ENCODE data around the gene KCNA2. TPM values are rescaled to one million over a fixed set of nuclear protein-coding genes. Genes with fewer than 3 reads are reported as not detected.

The KCNA2 gene
- total and polyA plus RNA-seq, 2 of the 4 experiments (the other 2 are of a cell fraction) = not detected

GRCh38 chr1:110608247-110608646 is 2.1 kb upstream of the KCNA2 start:
- Histone ChIP-seq H4K8ac (ENCODE audit: low read depth in 2 of 2, low read length in 2 of 2) (no peak overlapping the region), H2AFZ (replicated peaks; ENCODE audit: low read length, poor library complexity) (no peak overlapping the region), H2BK15ac (ENCODE audit: low read depth, low read length) (no peak overlapping the region), H4K20me1 (ENCODE audit: insufficient read depth, low read length) (no peaks in the 10 kb centered on the region; the same call in 1 of the 2 replicates), H2BK5ac (ENCODE audit: low read depth, low read length, poor library complexity, severe bottlenecking) (no peak overlapping the region), H3K9me3 (ENCODE audit: control insufficient read depth, insufficient read depth, low read length) (no peaks in the 10 kb centered on the region), H3K79me1 (ENCODE audit: low read depth in 1 of 2, low read length in 2 of 2) (no peaks in the 10 kb centered on the region), H3K27ac (ENCODE audit: insufficient read depth, low read length) (no peak overlapping the region), H4K91ac (ENCODE audit: insufficient read depth, low read depth, low read length) (no peak overlapping the region), H3K14ac (replicated peaks; ENCODE audit: low read depth, low read length) (no peak overlapping the region), H3K4ac (ENCODE audit: low read depth, low read length) (no peak overlapping the region), H3K4me3 (ENCODE audit: insufficient read depth, low read depth, low read length) (no peak overlapping the region), H3K36me3 (ENCODE audit: control insufficient read depth, insufficient read depth, low read length) (no peaks in the 10 kb centered on the region), H2AK9ac (replicated peaks; ENCODE audit: low read depth, low read length, poor library complexity) (no peak overlapping the region), H3K4me1 (ENCODE audit: control insufficient read depth, insufficient read depth, low read length) (no peaks in the 10 kb centered on the region; the same call in 1 of the 2 replicates), H2BK120ac (ENCODE audit: low read depth, low read length) (no peak overlapping the region), H2BK20ac (ENCODE audit: low read depth, low read length) (no peak overlapping the region), H3K23ac (ENCODE audit: low read depth, low read length) (no peak overlapping the region), H3K9me1 (ENCODE audit: insufficient read depth, low read length) (no peaks in the 10 kb centered on the region), H3K18ac (ENCODE audit: low read depth, low read length) (no peak overlapping the region), H3K9ac (ENCODE audit: low read depth, low read length) (no peak overlapping the region), H3K4me2 (ENCODE audit: low read depth, low read length) (no peak overlapping the region), H2AK5ac (ENCODE audit: low read depth, low read length) (no peak overlapping the region), H3K27me3 (ENCODE audit: control insufficient read depth, insufficient read depth, low read length) (peaks cover 74% of the 10 kb centered on the region), H3K56ac (ENCODE audit: extremely low read depth, insufficient read depth, low read length) (no peak overlapping the region), H4K5ac (ENCODE audit: low read depth, low read length) (no peak overlapping the region)
- no peak for DNase-seq
- dilution Hi-C loops (cut with HindIII; ENCODE audit: low sequenced_read_pairs, unreplicated experiment) = no loop called here
- CTCF ChIA-PET = no interaction called here
- in situ Hi-C loops (cut with MboI; ENCODE audit: low sequenced_read_pairs) = no loop called here
- no TSS peak for BruUV-seq (replicated peaks)
- TF ChIP-seq MAZ (IDR thresholded peaks at IDR 0.05; ENCODE audit: borderline replicate concordance, low read depth, low read length) (no peak), RFX5 (IDR thresholded peaks at IDR 0.05; ENCODE audit: low read depth, low read length) (no peak), MAFK (IDR thresholded peaks at IDR 0.05; ENCODE audit: low read depth, low read length) (no peak), MXI1 (IDR thresholded peaks at IDR 0.05; ENCODE audit: borderline replicate concordance, low read depth, low read length) (no peak), CTCF (conservative IDR thresholded peaks at IDR 0.05; ENCODE audit: low read depth, low read length) (no peak), NFE2L2 (IDR thresholded peaks at IDR 0.05; ENCODE audit: low read depth, low read length) (no peak), POLR2A (IDR thresholded peaks at IDR 0.05; ENCODE audit: low read depth, low read length) (no peak), CHD1 (IDR thresholded peaks at IDR 0.05; ENCODE audit: low read depth, low read length) (no peak), ELK1 (IDR thresholded peaks at IDR 0.05; ENCODE audit: borderline replicate concordance, low read depth, low read length) (no peak)
- intact Hi-C loops (cut with micrococcal nuclease) = no loop called here
- WGBS, 2 experiments (ENCODE audit: extremely low coverage in 2 of 2, insufficient read length in 1 of 2) = no CpG with 5 or more reads among the region's 13 CpGs
- ATAC-seq (ENCODE audit: low read depth) = no peak
- POLR2A ChIA-PET (ENCODE audit: unreplicated experiment) = no interaction called here

Data from IMR-90 (cell line).